Measurements from ENCODE around the gene NR1H3.

The NR1H3 gene

GRCh38 chr11:47288066-47288465, 30.3 kb downstream of the NR1H3 start:
- no peak for DNase-seq (ENCODE audit: low read depth in 1 of 2, low spot score in 1 of 2)
- TF ChIP-seq CTCF (IDR thresholded peaks at IDR 0.05; ENCODE audit: insufficient read depth, low read length) (no peak), SPI1 (IDR thresholded peaks at IDR 0.05; ENCODE audit: borderline replicate concordance, low read depth) (no peak), POLR2AphosphoS5 (IDR thresholded peaks at IDR 0.05; ENCODE audit: low read depth) (no peak), REST (IDR thresholded peaks at IDR 0.05; ENCODE audit: insufficient replicate concordance, low read depth) (no peak), GABPA (IDR thresholded peaks at IDR 0.05; ENCODE audit: low read depth) (no peak)
- H3K4me3 ChIP-seq (replicated peaks; ENCODE audit: insufficient read depth, low read length), result no peak overlapping the region
- no peaks in the 10 kb centered on the region for H3K27me3 ChIP-seq (ENCODE audit: insufficient read depth, poor library complexity, severe bottlenecking)
- no peak overlapping the region for H3K27ac ChIP-seq (replicated peaks)

GRCh38 chr11:47289856-47290255, 32.1 kb downstream of the NR1H3 start:
- Histone ChIP-seq H3K27me3 (ENCODE audit: insufficient read depth, poor library complexity, severe bottlenecking) (no peaks in the 10 kb centered on the region), H3K27ac (replicated peaks) (no peak overlapping the region), H3K4me3 (replicated peaks; ENCODE audit: insufficient read depth, low read length) (no peak overlapping the region)
- no peak for DNase-seq (ENCODE audit: low read depth in 1 of 2, low spot score in 1 of 2)
- TF ChIP-seq POLR2AphosphoS5 (IDR thresholded peaks at IDR 0.05; ENCODE audit: low read depth), result no peak
- no peak for TF ChIP-seq CTCF (IDR thresholded peaks at IDR 0.05; ENCODE audit: insufficient read depth, low read length)
- no peak for TF ChIP-seq SPI1 (IDR thresholded peaks at IDR 0.05; ENCODE audit: borderline replicate concordance, low read depth)
- no peak for TF ChIP-seq GABPA (IDR thresholded peaks at IDR 0.05; ENCODE audit: low read depth)
- TF ChIP-seq REST (IDR thresholded peaks at IDR 0.05; ENCODE audit: insufficient replicate concordance, low read depth), result no peak

- TF ChIP-seq CTCF (IDR thresholded peaks at IDR 0.05; ENCODE audit: insufficient read depth, low read length), result no peak
- no peak for TF ChIP-seq REST (IDR thresholded peaks at IDR 0.05; ENCODE audit: insufficient replicate concordance, low read depth)
- TF ChIP-seq GABPA (IDR thresholded peaks at IDR 0.05; ENCODE audit: low read depth), result no peak
- TF ChIP-seq POLR2AphosphoS5 (IDR thresholded peaks at IDR 0.05; ENCODE audit: low read depth), result no peak
- no peak for TF ChIP-seq SPI1 (IDR thresholded peaks at IDR 0.05; ENCODE audit: borderline replicate concordance, low read depth)
- no peak for DNase-seq (ENCODE audit: low read depth in 1 of 2, low spot score in 1 of 2)
These were observed 37.6 kb downstream of the NR1H3 start for GRCh38 chr11:47295385-47295784.

More at GRCh38 chr11:47295385-47295784, 37.6 kb downstream of the NR1H3 start:
- Histone ChIP-seq H3K27me3 (ENCODE audit: insufficient read depth, poor library complexity, severe bottlenecking) (no peaks in the 10 kb centered on the region), H3K27ac (replicated peaks) (no peak overlapping the region), H3K4me3 (replicated peaks; ENCODE audit: insufficient read depth, low read length) (no peak overlapping the region)

All from HL-60 (cell line).